PC-3 (cell line): ENCODE measurements around the gene MICOS13. TPM values are rescaled to one million over a fixed set of nuclear protein-coding genes. Genes with fewer than 3 reads are reported as not detected.

Source experiments
- ATAC-seq: fragments of 200-7000 bp; cut with Tn5 transposase; 2 replicates; pipeline ENCODE4 v1.9.1; 2020; ENCODE audit warnings: mild to moderate bottlenecking, moderate library complexity
- BruUV-seq: library from RNA; stranded (reverse); fragments of 400-500 nt; replicated peaks from 2 replicates; lab custom pipeline; 2021; lab: Mats Ljungman, UMichigan
- CTCF ChIA-PET: fragments of 300-600 bp; sonication (Branson Sonifier 250); formaldehyde crosslinking; loops from one replicate; lab custom pipeline; 2022; ENCODE audit warnings: antibody characterized with exemption; lab: Charles Lee
- POLR2A ChIA-PET: fragments of 300-600 bp; sonication (Branson Sonifier 250); formaldehyde crosslinking; loops from one replicate; lab custom pipeline; 2022; ENCODE audit warnings: antibody characterized with exemption; ENCODE audit not compliant: unreplicated experiment; lab: Charles Lee
- DNase-seq: peaks from one replicate; pipeline ENCODE4 v3.0.0-alpha.2; 2015
- H2AFZ ChIP-seq: fragments of 300-600 bp; sonication (generic); 2 replicates; pipeline ENCODE4 v1.6.0; 2016; ENCODE audit warnings: antibody characterized with exemption, low read length
- H3F3A ChIP-seq: fragments of 300-600 bp; sonication (generic); one replicate; pipeline ENCODE4 v1.6.0; 2017; ENCODE audit warnings: antibody characterized with exemption, low read length, control low read depth, mild to moderate bottlenecking; ENCODE audit not compliant: unreplicated experiment
- H3K27ac ChIP-seq: fragments of 300-600 bp; sonication (generic); 2 replicates; pipeline ENCODE4 v1.5.1; 2016; ENCODE audit warnings: mild to moderate bottlenecking, low read length
- H3K27me3 ChIP-seq: fragments of 300-600 bp; sonication (generic); 2 replicates; pipeline ENCODE4 v1.6.1; 2016; ENCODE audit warnings: low read length, mixed read lengths
- H3K36me3 ChIP-seq: fragments of 300-600 bp; sonication (generic); 2 replicates; pipeline ENCODE4 v1.6.1; 2016; ENCODE audit warnings: low read depth, mixed run types, low read length, mixed read lengths
- H3K4me1 ChIP-seq: fragments of 300-600 bp; sonication (generic); 2 replicates; pipeline ENCODE4 v1.5.1; 2016; ENCODE audit warnings: low read length; ENCODE audit not compliant: insufficient read depth
- H3K4me2 ChIP-seq: fragments of 300-600 bp; sonication (generic); 2 replicates; pipeline ENCODE4 v1.6.0; 2016; ENCODE audit warnings: low read length
- H3K4me3 ChIP-seq: fragments of 300-600 bp; sonication (generic); 2 replicates; pipeline ENCODE4 v1.5.1; 2016; ENCODE audit warnings: mild to moderate bottlenecking, low read length, mixed read lengths
- H3K79me2 ChIP-seq: fragments of 300-600 bp; sonication (generic); 2 replicates; pipeline ENCODE4 v1.6.1; 2017; ENCODE audit warnings: low read length, mixed read lengths
- H3K9ac ChIP-seq: fragments of 300-600 bp; sonication (generic); 2 replicates; pipeline ENCODE4 v1.6.0; 2016; ENCODE audit warnings: mild to moderate bottlenecking, low read length
- H3K9me2 ChIP-seq: fragments of 300-600 bp; sonication (generic); replicated peaks from 2 replicates; pipeline ENCODE4 v1.6.1; 2016; ENCODE audit warnings: mixed run types, low read length, mixed read lengths
- H3K9me3 ChIP-seq: fragments of 300-600 bp; sonication (generic); 2 replicates; pipeline ENCODE4 v1.6.1; 2016; ENCODE audit warnings: low read length, mixed read lengths
- H4K20me1 ChIP-seq: fragments of 300-600 bp; sonication (generic); 2 replicates; pipeline ENCODE4 v1.6.1; 2016; ENCODE audit warnings: low read length, mixed read lengths
- EZH2 ChIP-seq: fragments of 300-600 bp; sonication (generic); IDR thresholded peaks from one replicate; pipeline ENCODE4 v1.6.1; 2017; ENCODE audit warnings: antibody characterized with exemption, mild to moderate bottlenecking, low read length; ENCODE audit not compliant: unreplicated experiment
- EZH2phosphoT487 ChIP-seq: fragments of 300-600 bp; sonication (generic); IDR thresholded peaks from 2 replicates; pipeline ENCODE4 v1.6.1; 2018; ENCODE audit warnings: mild to moderate bottlenecking, antibody characterized with exemption, low read length, borderline replicate concordance
- intact Hi-C: fragments of 100-400 bp; cut with micrococcal nuclease; formaldehyde crosslinking; loops from 2 replicates; pipeline ENCODE4 v1.9.0; 2023
- total RNA-seq: library from RNA; depleted of rRNA; stranded (reverse); fragments of >200 nt; gene quantifications from 2 replicates; pipeline ENCODE4 v1.2.3, GENCODE V29; 2014
- TF ChIP-seq, protein P1 (sequence below): fragments of 300-600 bp; sonication (generic); conservative IDR thresholded peaks from 2 replicates; pipeline ENCODE4 v1.5.1; 2017; ENCODE audit warnings: antibody characterized with exemption, low read depth, mild to moderate bottlenecking, low read length

The MICOS13 gene
- total RNA-seq, 1 experiment from 2014 or later: 456 TPM

DNA sequence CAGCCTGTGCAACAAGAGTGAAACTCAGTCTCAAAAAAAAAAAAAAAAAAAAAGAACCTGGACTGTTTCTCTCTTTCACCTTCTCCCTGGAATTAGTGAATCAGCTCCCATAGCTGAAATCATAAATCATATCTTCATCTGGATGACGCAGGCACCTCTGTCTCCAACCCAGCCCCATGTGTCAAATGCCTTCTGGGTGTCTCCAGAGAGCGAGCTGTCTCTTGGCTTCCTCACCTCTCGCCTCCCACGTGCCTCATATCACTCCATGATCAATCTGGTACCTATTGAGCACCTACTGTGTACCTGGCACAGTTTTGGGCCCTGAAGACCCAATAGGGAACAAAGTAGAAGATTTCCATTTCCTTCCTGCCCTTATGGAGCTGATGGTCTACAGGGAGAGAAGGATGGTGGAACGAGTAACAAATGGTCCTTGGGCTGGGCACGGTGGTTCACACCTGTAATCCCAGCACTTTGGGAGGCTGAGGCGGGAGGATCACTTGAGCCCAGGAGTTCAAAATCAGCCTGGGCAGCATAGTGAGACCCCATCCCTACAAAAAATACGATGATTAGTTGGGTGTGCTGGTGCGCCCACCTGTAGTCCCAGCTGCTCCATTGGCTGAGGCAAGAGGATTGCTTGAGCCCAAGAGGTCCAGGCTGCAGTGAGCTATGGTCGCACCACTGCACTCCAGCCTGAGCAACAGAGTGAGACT is 3.0 kb upstream of the MICOS13 start:
- Histone ChIP-seq H3K79me2 (peaks cover 13% of the 10 kb centered on the region), H3K27ac (no peak overlapping the region), H3K4me1 (peaks cover 8% of the 10 kb centered on the region; the same call in 1 of the 2 replicates), H4K20me1 (no peaks in the 10 kb centered on the region), H3F3A (no peaks in the 10 kb centered on the region), H3K9me2 (no peaks in the 10 kb centered on the region), H2AFZ (no peak overlapping the region), H3K36me3 (no peaks in the 10 kb centered on the region), H3K9ac (no peak overlapping the region), H3K4me2 (no peak overlapping the region), H3K4me3 (no peak overlapping the region), H3K9me3 (no peaks in the 10 kb centered on the region), H3K27me3 (no peaks in the 10 kb centered on the region)
- no peak for DNase-seq
- no TSS peak for BruUV-seq
- no peak for ATAC-seq
- intact Hi-C loops: loop anchor here (10.0 kb wide), 2 partner anchors 111 to 1851 kb away; partner anchors contain the start of genes DUS3L and PNPLA6
- POLR2A ChIA-PET: no interaction called here
- TF ChIP-seq, protein P1, sequence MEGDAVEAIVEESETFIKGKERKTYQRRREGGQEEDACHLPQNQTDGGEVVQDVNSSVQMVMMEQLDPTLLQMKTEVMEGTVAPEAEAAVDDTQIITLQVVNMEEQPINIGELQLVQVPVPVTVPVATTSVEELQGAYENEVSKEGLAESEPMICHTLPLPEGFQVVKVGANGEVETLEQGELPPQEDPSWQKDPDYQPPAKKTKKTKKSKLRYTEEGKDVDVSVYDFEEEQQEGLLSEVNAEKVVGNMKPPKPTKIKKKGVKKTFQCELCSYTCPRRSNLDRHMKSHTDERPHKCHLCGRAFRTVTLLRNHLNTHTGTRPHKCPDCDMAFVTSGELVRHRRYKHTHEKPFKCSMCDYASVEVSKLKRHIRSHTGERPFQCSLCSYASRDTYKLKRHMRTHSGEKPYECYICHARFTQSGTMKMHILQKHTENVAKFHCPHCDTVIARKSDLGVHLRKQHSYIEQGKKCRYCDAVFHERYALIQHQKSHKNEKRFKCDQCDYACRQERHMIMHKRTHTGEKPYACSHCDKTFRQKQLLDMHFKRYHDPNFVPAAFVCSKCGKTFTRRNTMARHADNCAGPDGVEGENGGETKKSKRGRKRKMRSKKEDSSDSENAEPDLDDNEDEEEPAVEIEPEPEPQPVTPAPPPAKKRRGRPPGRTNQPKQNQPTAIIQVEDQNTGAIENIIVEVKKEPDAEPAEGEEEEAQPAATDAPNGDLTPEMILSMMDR: no peak
- TF ChIP-seq EZH2: no peak
- CTCF ChIA-PET: no interaction called here

DNA sequence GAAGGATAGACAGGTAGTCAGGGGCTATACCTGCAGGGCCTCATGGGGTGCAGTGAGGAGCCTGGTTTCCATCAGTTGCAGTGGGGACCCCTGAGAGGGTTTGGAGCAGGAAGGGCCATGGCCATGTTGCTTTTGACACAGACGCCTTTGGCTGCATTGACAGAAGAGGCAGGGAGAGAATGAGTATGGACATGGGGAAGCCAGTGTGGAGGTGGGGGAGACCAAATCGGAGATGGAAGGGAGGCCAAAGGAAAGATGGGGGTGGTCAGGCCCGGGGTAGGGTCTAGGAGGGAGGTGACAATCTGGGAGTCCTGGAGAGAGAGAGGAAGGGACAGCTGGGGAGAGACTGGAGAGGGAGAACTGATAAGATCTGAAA is 1.8 kb upstream of the MICOS13 start:
- Histone ChIP-seq H3K36me3 (no peaks in the 10 kb centered on the region), H3F3A (no peaks in the 10 kb centered on the region), H3K27me3 (no peaks in the 10 kb centered on the region), H3K9me3 (no peaks in the 10 kb centered on the region), H4K20me1 (no peaks in the 10 kb centered on the region), H2AFZ (no peak overlapping the region), H3K9me2 (no peaks in the 10 kb centered on the region), H3K4me1 (peaks cover 8% of the 10 kb centered on the region; the same call in 1 of the 2 replicates), H3K79me2 (peaks cover 13% of the 10 kb centered on the region), H3K27ac (no peak overlapping the region), H3K4me3 (no peak overlapping the region), H3K9ac (no peak overlapping the region), H3K4me2 (no peak overlapping the region)
- TF ChIP-seq EZH2phosphoT487: no peak
- TF ChIP-seq EZH2: no peak
- TF ChIP-seq, protein P1: no peak
- CTCF ChIA-PET: interaction anchor here (0.6 kb wide), 1 partner anchor 60 kb away, joined by 3 read pairs; the partner anchor contains the start of gene SAFB2
- ATAC-seq (no peak), DNase-seq (no peak)
- BruUV-seq: no TSS peak
- POLR2A ChIA-PET: no interaction called here
- intact Hi-C loops: loop anchor here (10.0 kb wide), 2 partner anchors 113 to 1853 kb away; partner anchors contain the start of genes DUS3L and PNPLA6
